HG02763 (cell line): ENCODE results near the gene C11orf68.

ENCODE experiments used
- ATAC-seq: cut with Tn5 transposase; IDR thresholded peaks from one replicate; pipeline ENCODE4 v1.9.1; 2021; ENCODE audit warnings: mild to moderate bottlenecking, moderate library complexity; ENCODE audit not compliant: unreplicated experiment

Gene C11orf68

GRCh38 chr11:65944767-65945166 lies 25.9 kb upstream of the C11orf68 start:
- ATAC-seq, result no peak

- ATAC-seq, result no peak
Measured at GRCh38 chr11:65944191-65944590, 25.3 kb upstream of the C11orf68 start.

GRCh38 chr11:65942531-65942930 lies 23.7 kb upstream of the C11orf68 start:
- ATAC-seq, result no peak

GRCh38 chr11:65941720-65942310 lies 23.0 kb upstream of the C11orf68 start:
- ATAC-seq, result no peak

- no peak for ATAC-seq
Measured at GRCh38 chr11:65937766-65938165, 18.9 kb upstream of the C11orf68 start.

GRCh38 chr11:65934014-65934413 lies 15.2 kb upstream of the C11orf68 start:
- no peak for ATAC-seq

- ATAC-seq, result no peak
Measured at GRCh38 chr11:65932558-65932919, 13.7 kb upstream of the C11orf68 start.

- no peak for ATAC-seq
Measured at GRCh38 chr11:65931773-65932557, 13.1 kb upstream of the C11orf68 start.

- no peak for ATAC-seq
Measured at GRCh38 chr11:65928667-65929066, 9.8 kb upstream of the C11orf68 start.

- ATAC-seq, result peak; percentile 75
Measured at GRCh38 chr11:65927904-65928397, 9.1 kb upstream of the C11orf68 start.

GRCh38 chr11:65925397-65925796 lies 6.5 kb upstream of the C11orf68 start:
- ATAC-seq, result no peak

GRCh38 chr11:65922565-65922964 lies 3.7 kb upstream of the C11orf68 start:
- no peak for ATAC-seq

GRCh38 chr11:65921876-65922275 lies 3.0 kb upstream of the C11orf68 start:
- no peak for ATAC-seq

GRCh38 chr11:65921033-65921555 lies 2.2 kb upstream of the C11orf68 start:
- no peak for ATAC-seq

GRCh38 chr11:65920372-65920802 lies 1.5 kb upstream of the C11orf68 start:
- no peak for ATAC-seq

GRCh38 chr11:65919573-65920371 lies 910 bp upstream of the C11orf68 start:
- peak; percentile 49 for ATAC-seq

- ATAC-seq, result peak; percentile 83
Measured at GRCh38 chr11:65919141-65919572, 295 bp upstream of the C11orf68 start, which contains the start of gene DRAP1. Gene DRAP1, plus strand, starts transcription at chr11:65919426. Its CDS starts 76 bp downstream, at chr11:65919502.

GRCh38 chr11:65917434-65918210 lies 1.2 kb downstream of the C11orf68 start:
- no peak for ATAC-seq

- no peak for ATAC-seq
Measured at GRCh38 chr11:65917077-65917433, 1.8 kb downstream of the C11orf68 start.

GRCh38 chr11:65916391-65916790 lies 2.5 kb downstream of the C11orf68 start:
- ATAC-seq, result no peak
